Lung (tissue), 13 donors: ENCODE results near the gene ZNF236. TPM values are rescaled to one million over a fixed set of nuclear protein-coding genes. Genes with fewer than 3 reads are reported as not detected.

Source experiments
- ATAC-seq: fragments of 200-7000 bp; cut with Tn5 transposase; one replicate; pipeline ENCODE4 v1.9.1; 2020; ENCODE audit warnings: moderate number of reproducible peaks; ENCODE audit not compliant: insufficient read depth, low FRiP score
- DNase-seq, 3 donors: peaks; one replicate each; pipeline ENCODE4 v3.0.0-alpha.2; 2013 to 2017
- H3K27ac ChIP-seq, 2 donors: one replicate each; pipeline ENCODE4 v1.5.1; 2013; ENCODE audit warnings: mild to moderate bottlenecking in 2 of 2, moderate library complexity in 2 of 2, control low read depth in 1 of 2, inconsistent platforms in 1 of 2, low read depth in 1 of 2, low read length in 1 of 2
- H3K27me3 ChIP-seq, 3 donors: one replicate each; pipeline ENCODE4 v1.5.1; 2013; ENCODE audit warnings: low read length in 2 of 3; ENCODE audit not compliant: control insufficient read depth in 3 of 3, insufficient read depth in 3 of 3
- H3K36me3 ChIP-seq, 4 donors: one replicate each; pipeline ENCODE4 v1.5.1; 2013; ENCODE audit warnings: low read length in 4 of 4, mild to moderate bottlenecking in 1 of 4, moderate library complexity in 1 of 4; ENCODE audit not compliant: control insufficient read depth in 4 of 4, insufficient read depth in 4 of 4
- H3K4me1 ChIP-seq, 5 donors: one replicate each; pipeline ENCODE4 v1.5.1; 2013; ENCODE audit warnings: low read length in 5 of 5, mild to moderate bottlenecking in 2 of 5, moderate library complexity in 1 of 5; ENCODE audit not compliant: control insufficient read depth in 5 of 5, insufficient read depth in 5 of 5
- H3K4me3 ChIP-seq: one replicate; pipeline ENCODE4 v1.5.1; 2013; ENCODE audit warnings: mild to moderate bottlenecking, control low read depth, moderate library complexity
- H3K9ac ChIP-seq, 2 donors: one replicate each; pipeline ENCODE4 v1.5.1; 2013; ENCODE audit warnings: low read length in 2 of 2, control low read depth in 1 of 2; ENCODE audit not compliant: insufficient read depth in 1 of 2
- H3K9me3 ChIP-seq, 4 donors: one replicate each; pipeline ENCODE4 v1.5.1; 2013; ENCODE audit warnings: low read length in 3 of 4, mild to moderate bottlenecking in 1 of 4, moderate library complexity in 1 of 4; ENCODE audit not compliant: control insufficient read depth in 4 of 4, insufficient read depth in 3 of 4
- CTCF ChIP-seq: IDR thresholded peaks from 2 replicates; pipeline ENCODE4 v1.5.1; 2012; ENCODE audit warnings: mild to moderate bottlenecking; ENCODE audit errors: control extremely low read depth, extremely low read depth
- WGBS, 2 donors: extraction: QIAGEN DNeasy Blood & Tissue Kit; methylation state at CpG; one replicate each; pipeline ENCODE4 v1.1.7; 2013; 5-methylcytosine and 5-hydroxymethylcytosine counted together
- polyA plus RNA-seq, 2 donors: library from polyadenylated mRNA; stranded (reverse); fragments of 200-250 nt; gene quantifications; one replicate each; pipeline ENCODE4 v1.2.1, GENCODE V29; 2013
- small RNA-seq: library from RNA; depleted of rRNA; stranded (forward); fragments of <200 nt; gene quantifications from one replicate; pipeline ENCODE3, GENCODE V24; 2014; ENCODE audit warnings: low replicate concordance
- total RNA-seq, 2 donors: library from RNA; depleted of rRNA in 1 of 2; stranded (reverse); fragments of >200 nt in 1 of 2; gene quantifications; one replicate each; pipeline ENCODE4 v1.2.1, GENCODE V29; 2014 to 2021
- donor health status: control.
- donor health status: control.
- donor health status: Bipolar disorder and iron deficiency.
- donor health status: healthy.
- donor health status: DM: yes; HTN: yes; CAD: no.

Gene ZNF236
- total and polyA plus RNA-seq, 4 donors = 2.4 to 23.1 (median 8.8) TPM

DNA sequence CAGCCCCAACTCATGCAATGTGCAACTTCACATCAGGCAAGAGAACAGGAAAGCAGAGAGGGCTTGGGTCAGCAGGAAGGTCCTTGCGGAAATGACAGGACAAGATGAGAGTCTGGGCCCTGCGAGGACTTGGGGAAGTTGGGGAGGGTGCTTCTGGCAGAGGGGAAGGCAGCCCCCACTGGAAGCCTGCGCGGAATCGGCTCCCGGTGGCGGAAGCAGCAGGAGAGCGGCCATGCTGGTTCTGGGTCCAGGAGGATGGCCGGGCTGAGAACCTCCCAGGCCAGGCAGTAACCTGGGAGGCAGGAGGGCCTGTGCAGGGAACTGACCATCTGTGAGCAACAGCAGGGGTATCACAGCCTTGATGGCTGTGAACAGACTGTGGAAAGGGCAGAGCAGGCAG lies 197.3 kb downstream of the ZNF236 start:
- DNase-seq = no peak

More for the DNA sequence above, 197.3 kb downstream of the ZNF236 start:
- H3K27ac ChIP-seq = no peak overlapping the region
- H3K4me1 ChIP-seq = peaks cover 0 to 12% (median 7%) of the 10 kb centered on the region in 5 donors
- TF ChIP-seq CTCF = no peak
- WGBS, 2 donors = 95% methylated on average over 9 of the region's 9 CpGs
- no peak for ATAC-seq
- peaks cover 0 to 13% (median 0%) of the 10 kb centered on the region in 4 donors for H3K36me3 ChIP-seq
- no peaks in the 10 kb centered on the region for H3K27me3 ChIP-seq
- no peaks in the 10 kb centered on the region for H3K9me3 ChIP-seq
- H3K9ac ChIP-seq = no peak overlapping the region
- H3K4me3 ChIP-seq = no peak overlapping the region

Small RNA genes lying within 50 kb of the gene (small RNA-seq; reads per million reads assigned to genes)
- gene RF00017 = not detected
- gene RNU6-346P = not detected
